ENCODE results near the gene SLC34A1. TPM values are rescaled to one million over a fixed set of nuclear protein-coding genes. Genes with fewer than 3 reads are reported as not detected.

SLC34A1 gene
- total RNA-seq, 1 experiment from 2014 or later = not detected

GRCh38 chr5:177440990-177441780 lies 57.0 kb downstream of the SLC34A1 start:
- Histone ChIP-seq H3K4me3 (ENCODE audit: insufficient read depth, low read depth, low read length) (no peak overlapping the region), H3K36me3 (replicated peaks; ENCODE audit: control insufficient read depth, insufficient read depth, low read length) (peaks cover 10% of the 10 kb centered on the region), H3K27me3 (ENCODE audit: control insufficient read depth, insufficient read depth, low read length) (peaks cover 6% of the 10 kb centered on the region)
- no peak for DNase-seq

DNA sequence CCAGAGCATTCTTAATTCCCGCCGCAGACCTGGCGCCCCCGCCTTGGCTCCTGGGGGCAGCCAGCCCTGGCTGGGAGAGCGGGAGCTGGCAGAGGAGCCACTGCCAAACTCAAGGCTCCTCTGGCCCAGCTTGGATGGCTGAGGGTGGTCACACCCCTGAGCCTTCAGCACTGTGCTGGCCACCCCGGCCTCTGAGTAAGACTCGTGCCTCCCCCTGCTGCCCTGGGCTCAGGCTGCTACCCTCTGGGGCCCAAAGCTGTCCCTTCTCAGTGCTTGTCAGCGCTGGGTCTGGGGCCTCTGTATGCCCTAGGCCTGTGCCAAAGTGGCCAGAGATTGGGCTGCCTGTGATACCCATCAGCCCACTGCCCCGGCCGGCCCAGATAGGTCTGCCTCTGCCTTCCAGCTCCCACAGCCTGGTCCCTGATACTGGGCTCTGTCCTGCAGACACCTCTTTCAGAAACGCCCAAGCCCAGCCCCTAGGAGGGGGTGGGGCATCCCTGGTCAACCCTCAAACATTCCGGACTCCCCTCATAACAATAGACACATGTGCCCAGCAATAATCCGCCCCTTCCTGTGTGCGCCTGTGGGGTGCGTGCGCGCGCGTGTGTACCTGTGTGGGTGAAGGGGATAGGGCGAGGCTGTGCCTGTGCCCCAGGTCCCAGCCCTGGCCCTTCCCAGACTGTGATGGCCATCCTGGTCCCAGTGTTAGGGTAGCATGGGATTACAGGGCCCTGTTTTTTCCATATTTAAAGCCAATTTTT lies 58.0 kb downstream of the SLC34A1 start:
- Histone ChIP-seq H3K36me3 (replicated peaks; ENCODE audit: control insufficient read depth, insufficient read depth, low read length) (peaks cover 7% of the 10 kb centered on the region), H3K27me3 (ENCODE audit: control insufficient read depth, insufficient read depth, low read length) (peaks cover 7% of the 10 kb centered on the region), H3K4me3 (ENCODE audit: insufficient read depth, low read depth, low read length) (no peak overlapping the region)
- DNase-seq = no peak

DNA sequence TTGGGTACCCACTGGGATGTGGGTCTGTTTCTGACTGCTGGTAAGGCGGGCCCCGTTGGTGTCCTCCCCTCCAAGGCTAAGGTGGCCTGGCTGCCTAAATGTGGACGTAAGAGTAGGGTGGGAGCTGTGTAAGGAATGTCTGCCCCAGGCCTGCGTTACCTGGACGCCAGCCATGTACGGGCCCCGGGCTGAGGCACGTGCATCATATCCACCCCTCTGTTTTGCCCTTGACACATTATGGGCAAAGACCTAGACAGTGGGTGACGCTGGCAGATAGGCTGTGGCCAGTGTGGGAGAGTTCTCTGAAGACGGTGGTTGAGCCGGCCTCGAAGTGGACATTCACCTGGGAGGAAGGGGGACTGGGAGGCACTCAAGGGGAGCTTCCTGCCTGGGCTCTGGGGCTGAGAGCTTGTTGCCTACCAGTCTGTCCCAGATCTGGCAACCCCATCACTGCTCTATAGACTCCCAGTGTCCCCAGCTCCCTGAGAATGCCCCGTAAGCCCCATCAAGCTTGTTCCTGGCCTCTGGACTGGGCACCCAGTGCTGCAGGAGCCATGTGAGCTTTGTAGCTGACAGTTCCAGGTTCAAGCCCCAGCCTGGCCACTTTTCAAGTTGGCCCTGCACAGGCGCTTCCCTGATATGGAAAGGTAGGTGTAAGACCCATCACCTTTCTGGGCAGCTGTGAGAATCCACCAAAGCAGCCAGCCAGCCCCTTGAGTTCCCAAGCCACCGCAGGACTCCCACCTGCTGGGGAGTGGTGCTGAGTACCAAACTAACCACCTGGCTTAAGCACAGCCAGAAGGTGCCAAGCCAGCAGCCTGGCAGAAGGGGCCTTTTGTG lies 59.1 kb downstream of the SLC34A1 start:
- peaks cover 11% of the 10 kb centered on the region for H3K27me3 ChIP-seq (ENCODE audit: control insufficient read depth, insufficient read depth, low read length)
- no peak for DNase-seq
- no peak overlapping the region for H3K4me3 ChIP-seq (ENCODE audit: insufficient read depth, low read depth, low read length)
- H3K36me3 ChIP-seq (replicated peaks; ENCODE audit: control insufficient read depth, insufficient read depth, low read length) = peaks cover 1% of the 10 kb centered on the region; the same call in 1 of the 2 replicates

DNA sequence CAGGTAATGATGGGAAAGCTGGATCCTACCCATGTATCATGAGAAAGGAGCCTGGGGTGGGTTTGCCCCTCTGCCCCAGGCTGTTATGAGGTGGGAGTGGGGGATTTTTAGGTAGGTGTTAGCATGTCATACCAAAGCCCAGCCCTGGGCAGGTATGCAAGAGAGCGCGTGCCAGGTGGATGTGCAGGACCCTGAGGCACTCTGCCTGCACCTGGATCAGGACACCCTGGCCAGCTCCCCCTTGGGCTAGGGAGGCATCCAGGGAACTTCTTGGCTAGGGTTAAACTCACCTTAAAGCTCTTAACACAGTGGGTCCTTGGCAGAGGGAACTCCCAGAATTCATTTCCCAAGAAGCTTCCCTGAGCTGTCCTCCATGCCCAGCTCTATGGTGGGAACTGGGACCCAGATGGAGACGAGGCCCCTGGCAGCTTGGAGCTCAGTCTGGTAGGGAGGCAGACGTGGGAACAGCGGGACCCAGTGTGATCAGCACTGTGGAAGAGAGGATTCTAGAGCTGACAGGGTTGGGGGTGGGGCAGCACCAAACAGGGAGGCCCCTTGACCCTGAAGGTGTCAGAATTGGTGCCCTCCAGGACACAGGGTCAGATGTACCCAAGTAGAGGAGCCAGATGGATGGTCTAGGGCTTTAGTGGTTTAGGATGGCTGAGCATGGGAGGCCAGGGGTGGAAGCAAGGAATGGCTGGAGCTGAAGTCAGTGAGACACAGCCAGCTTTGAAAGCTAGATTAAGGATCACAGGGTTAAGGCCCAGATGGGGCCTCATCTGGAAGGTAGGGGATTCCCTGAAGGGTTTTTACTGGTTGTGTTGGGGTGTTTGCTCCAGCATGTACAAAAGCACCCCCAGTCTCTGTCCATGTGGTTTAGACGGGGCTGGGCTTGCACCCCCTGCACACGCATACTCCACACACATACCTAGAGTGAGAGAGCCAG lies 60.1 kb downstream of the SLC34A1 start:
- Histone ChIP-seq H3K4me3 (ENCODE audit: insufficient read depth, low read depth, low read length) (no peak overlapping the region), H3K36me3 (replicated peaks; ENCODE audit: control insufficient read depth, insufficient read depth, low read length) (peaks cover 1% of the 10 kb centered on the region; the same call in 1 of the 2 replicates), H3K27me3 (ENCODE audit: control insufficient read depth, insufficient read depth, low read length) (peaks cover 11% of the 10 kb centered on the region)
- DNase-seq = no peak

DNA sequence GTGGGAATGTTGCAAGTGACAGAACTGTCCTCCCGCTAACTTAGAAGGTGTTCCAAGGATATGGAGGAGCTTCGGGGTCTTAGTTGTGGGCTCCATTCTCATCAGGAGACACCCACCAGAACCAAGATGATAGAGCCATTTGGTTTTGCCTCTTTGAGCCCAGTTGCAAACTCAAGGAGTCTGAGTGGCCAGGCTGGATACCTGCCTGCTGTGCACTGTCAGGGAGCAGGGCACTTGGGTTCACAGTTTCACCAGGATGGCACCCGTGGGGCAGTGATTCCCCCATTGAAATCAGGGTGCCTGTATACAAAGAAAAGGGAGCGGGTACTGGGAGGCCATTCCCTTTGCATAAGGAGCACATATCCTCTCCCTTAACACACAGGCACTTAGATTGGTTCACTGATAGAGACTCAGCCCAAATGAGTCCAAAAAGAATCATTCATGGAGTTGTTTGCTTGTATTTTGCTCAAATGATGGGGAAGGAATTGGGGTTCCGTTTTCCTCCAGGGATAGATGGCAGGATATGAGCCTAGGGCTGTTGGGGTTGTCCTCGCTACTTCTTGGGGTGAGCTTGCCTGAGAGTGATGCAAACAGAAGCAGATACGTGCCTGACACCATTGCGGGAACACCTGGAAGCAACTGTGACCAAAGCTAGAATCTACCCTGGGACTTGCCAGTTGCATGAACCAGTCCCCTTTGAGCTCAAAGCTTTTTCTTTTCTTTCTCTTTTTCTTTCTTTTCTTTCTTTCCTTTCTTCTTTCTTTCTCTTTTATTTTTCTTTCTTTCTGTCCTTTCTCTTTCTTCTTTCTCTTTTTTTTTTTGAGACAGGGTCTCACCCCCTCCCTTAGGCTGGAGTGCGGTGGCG lies 61.0 kb downstream of the SLC34A1 start:
- no peak for DNase-seq
- Histone ChIP-seq H3K4me3 (ENCODE audit: insufficient read depth, low read depth, low read length) (no peak overlapping the region), H3K27me3 (ENCODE audit: control insufficient read depth, insufficient read depth, low read length) (peaks cover 11% of the 10 kb centered on the region), H3K36me3 (replicated peaks; ENCODE audit: control insufficient read depth, insufficient read depth, low read length) (peaks cover 1% of the 10 kb centered on the region; the same call in 1 of the 2 replicates)

GRCh38 chr5:177445917-177446199 lies 61.6 kb downstream of the SLC34A1 start:
- no peaks in the 10 kb centered on the region; the same call in 1 of the 2 replicates for H3K36me3 ChIP-seq (replicated peaks; ENCODE audit: control insufficient read depth, insufficient read depth, low read length)
- peak overlapping the region; percentile 63 for H3K4me3 ChIP-seq (ENCODE audit: insufficient read depth, low read depth, low read length)
- peaks cover 11% of the 10 kb centered on the region for H3K27me3 ChIP-seq (ENCODE audit: control insufficient read depth, insufficient read depth, low read length)
- no peak for DNase-seq

DNA sequence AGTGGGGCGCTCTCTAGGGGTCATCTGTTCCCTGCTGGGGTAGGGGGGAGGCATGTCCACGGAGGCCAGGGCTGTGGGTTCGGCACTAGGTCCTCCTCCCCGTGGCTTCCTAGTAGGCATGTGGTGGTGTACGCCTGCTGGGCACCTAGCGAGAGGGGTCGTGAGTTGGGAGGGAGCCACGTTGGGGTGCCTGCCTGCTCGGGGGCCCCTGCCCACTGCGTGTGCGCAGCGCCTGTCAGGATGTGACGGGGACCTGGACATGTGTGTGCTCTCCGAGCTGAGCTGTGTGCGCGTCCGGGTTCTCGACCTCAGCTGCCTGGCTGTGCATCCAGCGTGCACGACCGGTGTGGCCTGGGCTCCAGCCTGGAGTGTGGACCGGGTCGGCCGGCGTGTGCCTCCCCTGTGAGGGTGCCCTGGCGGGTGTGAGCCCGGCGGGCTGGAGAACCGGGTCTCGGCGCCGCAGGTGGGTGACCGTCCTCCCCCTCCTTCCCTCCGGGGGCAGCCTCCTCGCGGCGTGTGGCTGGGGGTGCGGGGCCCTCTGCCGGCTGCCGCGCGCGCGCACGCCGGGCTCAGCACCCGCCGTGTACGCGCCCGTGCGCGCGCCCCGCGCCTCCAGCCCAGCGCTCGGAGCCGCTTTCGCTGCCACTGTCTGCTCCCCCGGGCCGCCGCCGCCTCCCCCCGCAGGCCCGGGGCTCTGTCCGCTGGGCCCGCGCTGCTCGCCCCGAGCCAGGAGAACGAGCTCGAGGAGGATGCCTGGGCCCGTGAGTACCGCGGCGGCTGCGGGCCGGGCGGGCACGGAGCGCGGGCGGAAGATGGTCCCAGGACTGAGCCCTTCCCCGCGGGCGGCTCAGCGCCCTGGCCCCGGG lies 62.2 kb downstream of the SLC34A1 start, which contains the start of gene PRR7:
Gene PRR7, plus strand, starts transcription at position 615 of the 866 bp plus-strand sequence. CDS start 8,254 bp downstream, outside the sequence.
- H3K27me3 ChIP-seq (ENCODE audit: control insufficient read depth, insufficient read depth, low read length) = peaks cover 11% of the 10 kb centered on the region

DNA sequence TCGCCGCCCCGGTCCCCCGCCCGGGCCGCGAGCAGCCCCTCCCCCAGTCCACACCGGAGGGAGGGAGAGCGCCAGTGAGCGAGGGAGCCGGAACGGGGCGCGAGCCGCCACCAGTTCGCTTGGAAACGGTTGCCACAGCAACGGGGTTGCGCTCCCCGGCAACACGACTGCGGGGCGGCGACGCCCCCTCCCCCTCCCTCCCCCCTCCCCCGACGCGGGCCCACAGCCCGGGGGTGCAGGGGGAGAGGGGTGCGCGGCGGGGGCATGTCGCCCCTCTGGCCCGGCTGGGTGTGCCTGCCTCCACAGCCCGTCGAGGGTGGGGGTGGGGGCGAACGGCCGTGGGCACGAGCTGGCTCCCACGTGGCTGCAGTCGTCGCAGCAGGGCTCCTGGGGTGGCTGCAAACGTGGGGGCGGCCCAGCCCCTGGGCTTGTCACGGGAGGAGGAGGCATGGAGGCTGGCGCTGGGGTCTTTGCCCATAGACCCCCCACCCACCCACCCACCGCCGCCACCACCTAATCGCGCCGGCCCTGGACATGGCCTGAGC lies 62.9 kb downstream of the SLC34A1 start:
- DNase-seq = peak; percentile 97
- Histone ChIP-seq H3K4me3 (ENCODE audit: insufficient read depth, low read depth, low read length) (peak overlapping the region; percentile 63), H3K27me3 (ENCODE audit: control insufficient read depth, insufficient read depth, low read length) (peaks cover 11% of the 10 kb centered on the region), H3K36me3 (replicated peaks; ENCODE audit: control insufficient read depth, insufficient read depth, low read length) (no peaks in the 10 kb centered on the region)

More for the DNA sequence above, 62.2 kb downstream of the SLC34A1 start, which contains the start of gene PRR7:
- Histone ChIP-seq H3K4me3 (ENCODE audit: insufficient read depth, low read depth, low read length) (peak within 1 kb of the TSS; percentile 63), H3K36me3 (replicated peaks; ENCODE audit: control insufficient read depth, insufficient read depth, low read length) (no peaks in the 10 kb centered on the region; the same call in 1 of the 2 replicates)
- DNase-seq = peak; percentile 96

DNA sequence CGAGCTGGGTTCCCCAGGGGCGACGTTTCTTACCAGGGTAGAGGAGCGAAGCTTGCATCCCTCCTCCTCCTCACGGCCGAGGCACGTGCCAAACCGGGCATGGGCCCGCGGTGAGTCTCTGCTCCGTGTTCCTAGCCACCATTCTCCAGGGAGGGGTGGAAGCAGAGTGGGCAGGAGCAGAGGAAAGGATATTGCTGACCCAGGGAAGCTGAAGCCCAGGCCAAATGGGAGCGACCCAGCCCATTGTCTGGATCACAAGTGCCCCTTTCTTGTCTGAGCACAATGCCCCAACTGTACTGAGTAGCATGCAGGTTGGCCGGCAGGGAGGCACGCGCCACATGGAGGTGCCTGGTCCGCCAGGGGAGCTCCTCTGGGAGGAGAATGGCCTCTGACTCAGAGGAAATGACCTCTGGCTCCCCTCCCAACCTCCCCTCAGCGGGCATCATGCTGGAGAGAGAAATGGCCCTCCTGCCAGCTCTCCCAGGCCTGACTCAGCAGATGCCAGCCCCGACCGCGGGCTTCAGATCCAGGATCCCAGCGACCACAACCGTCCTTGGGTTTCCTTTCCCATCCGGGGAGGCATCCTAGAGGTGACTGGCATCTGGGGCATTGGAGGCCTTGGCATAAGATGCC lies 63.5 kb downstream of the SLC34A1 start:
- Histone ChIP-seq H3K4me3 (ENCODE audit: insufficient read depth, low read depth, low read length) (peak overlapping the region; percentile 63), H3K36me3 (replicated peaks; ENCODE audit: control insufficient read depth, insufficient read depth, low read length) (no peaks in the 10 kb centered on the region), H3K27me3 (ENCODE audit: control insufficient read depth, insufficient read depth, low read length) (peaks cover 11% of the 10 kb centered on the region)
- DNase-seq = peak; percentile 89

All from H7 (cell line).